Measurements from ENCODE around the gene PLEKHA4.

DNA sequence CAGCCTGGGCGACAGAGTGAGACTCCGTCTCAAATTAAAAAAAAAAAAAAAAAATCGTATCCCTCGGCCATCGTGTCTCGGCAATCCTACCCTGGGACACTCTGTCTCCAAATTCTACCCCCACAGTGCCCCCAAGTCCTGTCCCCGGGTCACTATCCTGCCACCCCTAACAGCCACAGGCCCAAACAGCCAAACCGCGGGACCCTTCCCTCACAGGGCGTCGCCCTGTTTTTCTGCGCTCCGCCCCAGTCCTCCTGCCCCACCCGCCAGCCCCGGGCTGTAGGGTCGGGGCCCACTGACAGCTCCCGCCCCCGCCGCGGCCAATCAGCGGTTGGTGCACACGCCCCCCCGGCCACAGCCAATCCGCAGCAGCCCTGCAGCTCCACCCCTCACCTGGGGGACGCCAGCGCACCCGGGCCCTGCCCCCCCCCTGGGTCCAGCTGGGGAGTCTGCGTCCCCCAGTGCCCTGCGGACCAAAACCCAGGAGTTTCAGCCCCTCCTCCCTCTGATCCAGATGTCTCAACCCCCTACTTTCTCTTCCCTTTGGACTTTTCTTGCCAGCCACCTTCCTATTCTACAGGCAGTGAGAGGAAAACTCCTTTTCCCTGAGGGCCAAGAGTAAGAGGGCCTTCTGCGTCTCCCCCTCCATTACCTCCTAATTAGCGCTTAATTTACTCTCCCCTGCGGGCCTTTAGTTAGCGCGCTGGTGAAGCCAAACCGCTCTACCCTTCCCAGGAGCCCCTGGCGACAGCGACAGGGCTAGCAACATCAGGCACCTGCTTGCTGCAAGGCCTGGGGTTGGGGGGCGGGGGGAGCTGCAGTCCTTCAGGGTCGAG is 56.1 kb downstream of the PLEKHA4 start:
- TF ChIP-seq POLR2AphosphoS5 (IDR thresholded peaks at IDR 0.05) (peak; percentile 91 to 95), POLR2A (IDR thresholded peaks at IDR 0.05; ENCODE audit: low read depth) (peak; percentile 68), EP300 (IDR thresholded peaks at IDR 0.05) (peak; percentile 82)
- TF ChIP-seq, protein P1, sequence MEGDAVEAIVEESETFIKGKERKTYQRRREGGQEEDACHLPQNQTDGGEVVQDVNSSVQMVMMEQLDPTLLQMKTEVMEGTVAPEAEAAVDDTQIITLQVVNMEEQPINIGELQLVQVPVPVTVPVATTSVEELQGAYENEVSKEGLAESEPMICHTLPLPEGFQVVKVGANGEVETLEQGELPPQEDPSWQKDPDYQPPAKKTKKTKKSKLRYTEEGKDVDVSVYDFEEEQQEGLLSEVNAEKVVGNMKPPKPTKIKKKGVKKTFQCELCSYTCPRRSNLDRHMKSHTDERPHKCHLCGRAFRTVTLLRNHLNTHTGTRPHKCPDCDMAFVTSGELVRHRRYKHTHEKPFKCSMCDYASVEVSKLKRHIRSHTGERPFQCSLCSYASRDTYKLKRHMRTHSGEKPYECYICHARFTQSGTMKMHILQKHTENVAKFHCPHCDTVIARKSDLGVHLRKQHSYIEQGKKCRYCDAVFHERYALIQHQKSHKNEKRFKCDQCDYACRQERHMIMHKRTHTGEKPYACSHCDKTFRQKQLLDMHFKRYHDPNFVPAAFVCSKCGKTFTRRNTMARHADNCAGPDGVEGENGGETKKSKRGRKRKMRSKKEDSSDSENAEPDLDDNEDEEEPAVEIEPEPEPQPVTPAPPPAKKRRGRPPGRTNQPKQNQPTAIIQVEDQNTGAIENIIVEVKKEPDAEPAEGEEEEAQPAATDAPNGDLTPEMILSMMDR (IDR thresholded peaks at IDR 0.05) = no peak

All from esophagus muscularis mucosa (tissue), 4 donors.